ENCODE data around the gene KNDC1.

- TF ChIP-seq POLR2AphosphoS5 (IDR thresholded peaks at IDR 0.05; ENCODE audit: borderline replicate concordance, low read depth, low read length) (no peak), EZH2 (IDR thresholded peaks at IDR 0.05) (no peak)
Observed at GRCh38 chr10:133253361-133253955, 93.4 kb downstream of the KNDC1 start.

All from SK-N-MC (cell line).